ENCODE results near the gene ST6GAL1.

The ST6GAL1 gene

GRCh38 chr3:187077537-187077936 is 147.2 kb downstream of the ST6GAL1 start:
- DNase-seq (ENCODE audit: low read depth) = no peak

GRCh38 chr3:187079090-187080022 is 149.0 kb downstream of the ST6GAL1 start:
- DNase-seq (ENCODE audit: low read depth) = no peak

- no peak for DNase-seq (ENCODE audit: low read depth)
Measured at GRCh38 chr3:187080799-187081450, 150.6 kb downstream of the ST6GAL1 start.

- no peak for DNase-seq (ENCODE audit: low read depth)
Measured at GRCh38 chr3:187082758-187083375, 152.5 kb downstream of the ST6GAL1 start.

GRCh38 chr3:187084126-187084525 is 153.8 kb downstream of the ST6GAL1 start:
- no peak for DNase-seq (ENCODE audit: low read depth)

- DNase-seq (ENCODE audit: low read depth) = no peak
Measured at GRCh38 chr3:187084580-187084979, 154.3 kb downstream of the ST6GAL1 start.

- no peak for DNase-seq (ENCODE audit: low read depth)
Measured at GRCh38 chr3:187085021-187085666, 154.8 kb downstream of the ST6GAL1 start.

GRCh38 chr3:187085933-187086332 is 155.6 kb downstream of the ST6GAL1 start:
- no peak for DNase-seq (ENCODE audit: low read depth)

GRCh38 chr3:187086831-187087230 is 156.5 kb downstream of the ST6GAL1 start:
- no peak for DNase-seq (ENCODE audit: low read depth)

GRCh38 chr3:187088701-187089100 is 158.4 kb downstream of the ST6GAL1 start:
- DNase-seq (ENCODE audit: low read depth) = no peak

- DNase-seq (ENCODE audit: low read depth) = no peak
Measured at GRCh38 chr3:187093320-187093719, 163.0 kb downstream of the ST6GAL1 start.

- no peak for DNase-seq (ENCODE audit: low read depth)
Measured at GRCh38 chr3:187098923-187099512, 168.7 kb downstream of the ST6GAL1 start.

- DNase-seq (ENCODE audit: low read depth) = no peak
Measured at GRCh38 chr3:187101184-187102072, 171.1 kb downstream of the ST6GAL1 start.

- DNase-seq (ENCODE audit: low read depth) = no peak
Measured at GRCh38 chr3:187102073-187102634, 171.8 kb downstream of the ST6GAL1 start.

GRCh38 chr3:187103251-187103650 is 172.9 kb downstream of the ST6GAL1 start:
- DNase-seq (ENCODE audit: low read depth) = no peak

- DNase-seq (ENCODE audit: low read depth) = no peak
Measured at GRCh38 chr3:187104342-187104741, 174.0 kb downstream of the ST6GAL1 start.

- DNase-seq (ENCODE audit: low read depth) = no peak
Measured at GRCh38 chr3:187104933-187105332, 174.6 kb downstream of the ST6GAL1 start.

- no peak for DNase-seq (ENCODE audit: low read depth)
Measured at GRCh38 chr3:187105700-187106099, 175.4 kb downstream of the ST6GAL1 start.

GRCh38 chr3:187107989-187108388 is 177.7 kb downstream of the ST6GAL1 start:
- no peak for DNase-seq (ENCODE audit: low read depth)

GRCh38 chr3:187110156-187110555 is 179.8 kb downstream of the ST6GAL1 start:
- no peak for DNase-seq (ENCODE audit: low read depth)

Data from stimulated activated CD8-positive, alpha-beta memory T cell treated with anti-CD3 and anti-CD28 coated beads, Interleukin-15, amount 100 ng/mL, for 24 hours (primary cell).